MM.1S (cell line): ENCODE data around the gene DHCR7.

Experiments
- DNase-seq: peaks from one replicate; pipeline ENCODE4 v3.0.0-alpha.2; 2015
- H2AFZ ChIP-seq: fragments of 300-600 bp; sonication (generic); 2 replicates; pipeline ENCODE4 v1.6.0; 2016; ENCODE audit warnings: antibody characterized with exemption, low read length
- H3F3A ChIP-seq: fragments of 300-600 bp; sonication (generic); 2 replicates; pipeline ENCODE4 v1.6.1; 2016; ENCODE audit warnings: mild to moderate bottlenecking, antibody characterized with exemption, low read length, moderate library complexity, mixed read lengths; ENCODE audit not compliant: insufficient read depth
- H3K27ac ChIP-seq: fragments of 300-600 bp; sonication (generic); 2 replicates; pipeline ENCODE4 v1.5.1; 2016; ENCODE audit warnings: mild to moderate bottlenecking, low read length
- H3K27me3 ChIP-seq: fragments of 300-600 bp; sonication (generic); replicated peaks from 2 replicates; pipeline ENCODE4 v1.6.0; 2016; ENCODE audit warnings: low read length; ENCODE audit not compliant: insufficient read depth
- H3K36me3 ChIP-seq: fragments of 300-600 bp; sonication (generic); replicated peaks from 2 replicates; pipeline ENCODE4 v1.6.1; 2016; ENCODE audit warnings: mild to moderate bottlenecking, low read length, mixed read lengths; ENCODE audit not compliant: insufficient read depth
- H3K4me1 ChIP-seq: fragments of 300-600 bp; sonication (generic); 2 replicates; pipeline ENCODE4 v1.6.1; 2016; ENCODE audit warnings: low read length, mixed read lengths
- H3K4me2 ChIP-seq: fragments of 300-600 bp; sonication (generic); 2 replicates; pipeline ENCODE4 v1.6.0; 2016; ENCODE audit warnings: low read depth, low read length
- H3K4me3 ChIP-seq: fragments of 300-600 bp; sonication (generic); 2 replicates; pipeline ENCODE4 v1.5.1; 2016; ENCODE audit warnings: low read length, mixed read lengths
- H3K79me2 ChIP-seq: fragments of 300-600 bp; sonication (generic); 2 replicates; pipeline ENCODE4 v1.6.1; 2016; ENCODE audit warnings: mixed run types, low read length, mixed read lengths
- H3K9ac ChIP-seq: fragments of 300-600 bp; sonication (generic); 2 replicates; pipeline ENCODE4 v1.6.1; 2016; ENCODE audit warnings: low read length, mixed read lengths
- H3K9me2 ChIP-seq: fragments of 300-600 bp; sonication (generic); replicated peaks from 2 replicates; pipeline ENCODE4 v1.6.1; 2016; ENCODE audit warnings: mild to moderate bottlenecking, low read length, mixed read lengths; ENCODE audit not compliant: insufficient read depth
- H3K9me3 ChIP-seq: fragments of 300-600 bp; sonication (generic); replicated peaks from 2 replicates; pipeline ENCODE4 v1.6.1; 2016; ENCODE audit warnings: mild to moderate bottlenecking, low read length, mixed read lengths; ENCODE audit not compliant: insufficient read depth
- H4K20me1 ChIP-seq: fragments of 300-600 bp; sonication (generic); 2 replicates; pipeline ENCODE4 v1.6.1; 2016; ENCODE audit warnings: mild to moderate bottlenecking, low read length, moderate library complexity, mixed read lengths; ENCODE audit not compliant: insufficient read depth
- CTCF ChIP-seq: fragments of 300-600 bp; sonication (generic); IDR thresholded peaks from 2 replicates; pipeline ENCODE4 v1.5.1; 2016; ENCODE audit warnings: antibody characterized with exemption, low read length, mixed read lengths
- EZH2 ChIP-seq: fragments of 300-600 bp; sonication (generic); optimal IDR thresholded peaks from 2 replicates; pipeline ENCODE3; 2017; ENCODE audit warnings: low read depth, mild to moderate bottlenecking, antibody characterized with exemption, low read length, mixed read lengths
- EZH2phosphoT487 ChIP-seq: fragments of 300-600 bp; sonication (generic); IDR thresholded peaks from 2 replicates; pipeline ENCODE4 v1.6.1; 2018; ENCODE audit warnings: antibody characterized with exemption, low read length

DHCR7 gene

GRCh38 chr11:71481101-71481960, 33.1 kb upstream of the DHCR7 start:
- no peak overlapping the region for H2AFZ ChIP-seq
- DNase-seq: no peak
- H3K4me1 ChIP-seq: no peaks in the 10 kb centered on the region
- H3K36me3 ChIP-seq: no peaks in the 10 kb centered on the region
- no peaks in the 10 kb centered on the region for H4K20me1 ChIP-seq
- H3K9ac ChIP-seq: no peak overlapping the region
- no peak overlapping the region for H3K4me3 ChIP-seq
- no peaks in the 10 kb centered on the region for H3F3A ChIP-seq
- no peaks in the 10 kb centered on the region for H3K27me3 ChIP-seq
- H3K4me2 ChIP-seq: no peak overlapping the region
- no peaks in the 10 kb centered on the region for H3K9me2 ChIP-seq
- TF ChIP-seq EZH2 (no peak), CTCF (no peak), EZH2phosphoT487 (no peak)
- H3K27ac ChIP-seq: no peak overlapping the region
- no peaks in the 10 kb centered on the region for H3K9me3 ChIP-seq
- no peaks in the 10 kb centered on the region for H3K79me2 ChIP-seq

GRCh38 chr11:71478528-71478840, 30.3 kb upstream of the DHCR7 start:
- Histone ChIP-seq H3K4me1 (no peaks in the 10 kb centered on the region), H3F3A (no peaks in the 10 kb centered on the region), H3K9ac (no peak overlapping the region), H4K20me1 (no peaks in the 10 kb centered on the region), H3K79me2 (no peaks in the 10 kb centered on the region), H3K4me2 (no peak overlapping the region), H3K9me3 (no peaks in the 10 kb centered on the region), H3K9me2 (no peaks in the 10 kb centered on the region), H3K36me3 (no peaks in the 10 kb centered on the region), H3K27me3 (no peaks in the 10 kb centered on the region), H3K4me3 (no peak overlapping the region), H2AFZ (no peak overlapping the region), H3K27ac (no peak overlapping the region)
- TF ChIP-seq CTCF (no peak), EZH2 (no peak), EZH2phosphoT487 (no peak)
- no peak for DNase-seq

DNA sequence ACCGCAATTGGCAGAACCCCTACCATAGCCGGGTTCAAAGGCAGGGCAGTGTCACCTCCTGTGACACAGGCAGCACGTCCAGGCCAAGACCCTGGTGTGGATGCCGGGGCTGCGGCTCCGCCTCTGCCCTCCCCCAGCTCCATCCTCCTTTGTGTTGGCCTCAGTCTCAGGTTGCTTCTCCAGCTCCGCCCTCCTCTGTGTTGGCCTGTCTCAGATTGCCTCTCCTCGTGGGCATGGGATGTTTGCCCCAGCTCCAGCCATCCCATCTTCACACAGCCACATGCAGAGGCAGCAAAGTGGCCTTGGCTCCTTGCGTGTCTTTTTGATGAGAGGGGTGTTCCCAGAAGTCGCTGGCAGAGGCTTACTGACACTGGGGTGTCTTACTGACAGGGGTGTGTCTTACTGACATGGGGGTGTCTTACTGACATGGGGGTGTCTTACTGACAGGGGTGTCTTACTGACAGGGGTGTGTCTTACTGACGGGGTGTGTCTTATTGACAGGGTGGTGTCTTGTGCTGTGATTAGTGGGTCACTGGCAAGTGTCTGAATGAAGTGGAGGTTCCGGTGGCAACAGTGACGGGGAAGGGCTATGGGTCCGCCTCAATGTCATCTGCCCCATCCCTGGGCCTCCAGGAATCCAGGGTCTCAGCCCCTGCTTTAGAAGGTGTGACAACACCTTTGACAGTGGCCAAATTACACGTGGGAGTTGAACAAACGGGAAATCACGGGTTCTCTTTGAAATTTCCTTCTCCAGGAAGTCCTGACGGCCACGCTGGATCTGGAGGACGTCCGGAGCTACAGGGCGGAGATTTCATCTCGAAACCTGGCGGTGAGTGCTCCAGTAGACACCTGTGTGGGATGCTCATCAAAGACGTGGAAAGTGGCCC, 29.7 kb upstream of the DHCR7 start:
- Histone ChIP-seq H3K27me3 (no peaks in the 10 kb centered on the region), H3K4me3 (no peak overlapping the region), H3K9me2 (no peaks in the 10 kb centered on the region), H3F3A (no peaks in the 10 kb centered on the region), H3K27ac (no peak overlapping the region), H2AFZ (no peak overlapping the region), H3K9me3 (no peaks in the 10 kb centered on the region), H3K9ac (no peak overlapping the region), H3K36me3 (no peaks in the 10 kb centered on the region), H3K4me2 (no peak overlapping the region), H4K20me1 (no peaks in the 10 kb centered on the region), H3K4me1 (no peaks in the 10 kb centered on the region), H3K79me2 (no peaks in the 10 kb centered on the region)
- no peak for DNase-seq
- TF ChIP-seq EZH2 (no peak), CTCF (no peak), EZH2phosphoT487 (no peak)
